ENCODE measurements around the gene UNC5B. TPM values are rescaled to one million over a fixed set of nuclear protein-coding genes. Genes with fewer than 3 reads are reported as not detected.

UNC5B gene
- total RNA-seq, 4 donors from 2014 or later = 2.2 to 3.7 (median 3.2) TPM

GRCh38 chr10:71349406-71349805, 137.0 kb downstream of the UNC5B start:
- ATAC-seq = no peak
- peaks cover 0 to 59% of the 10 kb centered on the region in 2 donors for H3K36me3 ChIP-seq
- H3K27me3 ChIP-seq = no peaks in the 10 kb centered on the region
- TF ChIP-seq POLR2A (IDR thresholded peaks at IDR 0.05) (no peak), EP300 (IDR thresholded peaks at IDR 0.05) (no peak)
- H3K9me3 ChIP-seq = no peaks in the 10 kb centered on the region
- H3K4me3 ChIP-seq = no peak overlapping the region
- no peak overlapping the region for H3K27ac ChIP-seq
- H3K4me1 ChIP-seq = no peaks in the 10 kb centered on the region
- 93 to 100% methylated on average over 1 to 5 of the region's 7 CpGs for WGBS, 2 donors (ENCODE audit: low coverage in 1 of 2)

GRCh38 chr10:71351087-71351486, 138.7 kb downstream of the UNC5B start:
- peaks cover 0 to 73% of the 10 kb centered on the region in 2 donors for H3K36me3 ChIP-seq
- ATAC-seq = no peak

GRCh38 chr10:71351628-71352319, 139.4 kb downstream of the UNC5B start:
- H3K36me3 ChIP-seq = peaks cover 0 to 80% of the 10 kb centered on the region in 2 donors
- WGBS, 2 donors (ENCODE audit: low coverage in 1 of 2) = 80 to 100% methylated on average over 1 to 5 of the region's 14 CpGs
- ATAC-seq = peak; percentile 31
- no peaks in the 10 kb centered on the region for H3K27me3 ChIP-seq
- H3K4me3 ChIP-seq = no peak overlapping the region
- no peak overlapping the region for H3K27ac ChIP-seq
- no peaks in the 10 kb centered on the region for H3K9me3 ChIP-seq
- H3K4me1 ChIP-seq = no peaks in the 10 kb centered on the region
- TF ChIP-seq POLR2A (IDR thresholded peaks at IDR 0.05) (no peak), POLR2AphosphoS5 (IDR thresholded peaks at IDR 0.05) (no peak), CTCF (IDR thresholded peaks at IDR 0.05) (no peak), EP300 (IDR thresholded peaks at IDR 0.05) (no peak)

More at GRCh38 chr10:71351087-71351486, 138.7 kb downstream of the UNC5B start:
- H3K27ac ChIP-seq = no peak overlapping the region
- H3K27me3 ChIP-seq = no peaks in the 10 kb centered on the region
- WGBS, 2 donors (ENCODE audit: low coverage in 1 of 2) = 93 to 100% methylated on average over 1 to 3 of the region's 6 CpGs
- no peaks in the 10 kb centered on the region for H3K9me3 ChIP-seq
- TF ChIP-seq CTCF (IDR thresholded peaks at IDR 0.05) = no peak
- no peak for TF ChIP-seq POLR2A (IDR thresholded peaks at IDR 0.05)
- TF ChIP-seq POLR2AphosphoS5 (IDR thresholded peaks at IDR 0.05) = no peak
- TF ChIP-seq EP300 (IDR thresholded peaks at IDR 0.05) = no peak
- H3K4me1 ChIP-seq = no peaks in the 10 kb centered on the region
- H3K4me3 ChIP-seq = no peak overlapping the region

Other genes with a start within 250 kb of the UNC5B start
- gene SLC29A3, start 106.7 kb downstream of the UNC5B start, total RNA-seq = 1 to 10 TPM; 3.3 to 9.8 (median 4.9) TPM
- gene CDH23, start 184.3 kb downstream of the UNC5B start, total RNA-seq = 10 to 100 TPM in 3 of 4 donors, 1 to 10 TPM in 1; 5.1 to 33.5 (median 16.2) TPM

Measured in gastroesophageal sphincter (tissue), 4 donors.